NCI-H2107 treated with DMSO at 0.1 percent for 48 hours (cell line): ENCODE data around the gene INTS11.

Experiments used
- DNase-seq: peaks from one replicate; lab custom pipeline; 2025; ENCODE audit not compliant: unreplicated experiment; lab: John Stamatoyannopoulos, UW

INTS11 gene

DNA sequence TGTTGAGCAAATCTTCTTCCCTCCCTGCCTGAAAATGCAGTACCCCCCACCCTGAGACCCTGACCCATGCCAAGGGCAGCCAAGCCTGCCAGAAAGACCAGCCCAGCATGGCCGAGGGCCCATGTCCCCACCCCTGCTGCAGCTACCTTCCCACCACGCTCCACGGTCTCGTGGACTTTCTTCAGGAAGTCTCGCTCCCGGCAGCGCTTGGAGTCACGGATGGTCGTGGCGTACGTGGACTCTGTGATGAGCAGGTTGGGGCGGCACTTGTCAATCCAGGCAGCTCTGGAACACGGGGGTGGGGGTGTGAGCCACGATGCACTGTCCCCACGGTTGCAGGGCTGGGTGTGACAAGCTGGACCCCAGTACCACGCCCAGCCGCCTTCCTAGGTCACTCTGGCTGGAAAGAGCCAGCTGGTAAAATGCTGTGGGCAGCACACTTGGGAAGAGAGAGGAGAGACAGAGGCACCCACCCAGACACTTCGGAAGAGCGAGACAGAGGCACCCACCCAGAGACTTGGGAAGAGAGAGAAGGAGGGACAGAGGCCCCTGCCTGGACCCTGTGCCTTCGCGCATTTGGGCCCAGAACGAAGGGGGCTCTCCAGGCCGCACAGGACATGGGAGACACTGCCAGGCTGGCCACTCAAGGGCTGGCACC is 9.7 kb downstream of the INTS11 start:
- no peak for DNase-seq

GRCh38 chr1:1314237-1314586 is 10.2 kb downstream of the INTS11 start:
- DNase-seq = no peak

GRCh38 chr1:1313500-1314236 is 10.8 kb downstream of the INTS11 start:
- no peak for DNase-seq

DNA sequence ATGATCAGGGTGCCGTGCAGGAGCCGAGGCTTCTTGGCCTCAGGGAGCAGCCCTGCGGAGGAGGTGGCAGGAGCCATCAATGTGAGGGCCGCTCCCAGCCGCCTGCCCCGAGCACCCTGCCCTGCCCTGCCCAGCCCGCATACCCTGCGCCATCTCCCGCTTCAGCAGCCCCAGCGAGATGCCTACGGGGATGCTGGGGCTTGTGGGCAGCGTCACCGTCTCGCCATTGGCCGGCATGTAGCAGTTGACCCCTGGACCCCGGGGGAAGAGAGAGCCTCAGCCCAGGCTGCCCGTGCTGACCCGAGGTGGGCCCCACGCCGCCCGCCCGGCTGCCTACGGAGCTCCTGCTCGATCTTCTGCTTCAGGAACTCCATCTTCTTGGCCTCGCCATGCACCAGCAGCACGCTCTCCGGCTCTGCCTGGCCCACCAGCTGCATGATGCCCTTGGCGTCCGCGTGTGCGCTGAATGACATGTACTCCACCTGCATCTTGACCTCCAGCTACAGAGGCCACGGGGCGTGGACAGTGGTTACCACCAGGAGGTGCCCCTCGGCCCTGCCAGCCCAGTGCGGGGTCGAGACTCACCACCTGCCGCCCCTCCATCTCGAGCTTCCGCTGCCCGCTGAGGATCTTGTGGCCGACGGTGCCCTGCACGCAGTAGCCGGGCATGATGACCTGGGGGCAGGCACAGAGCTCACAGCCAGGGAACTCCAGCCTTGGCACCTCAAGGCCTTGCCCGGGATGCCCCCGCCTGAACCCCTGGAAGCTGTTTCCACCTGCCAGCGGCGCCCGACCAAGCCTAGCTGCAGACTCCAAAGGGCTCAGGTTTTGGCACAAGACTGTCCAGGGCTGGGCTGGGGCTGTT is 11.8 kb downstream of the INTS11 start:
- DNase-seq = no peak

DNA sequence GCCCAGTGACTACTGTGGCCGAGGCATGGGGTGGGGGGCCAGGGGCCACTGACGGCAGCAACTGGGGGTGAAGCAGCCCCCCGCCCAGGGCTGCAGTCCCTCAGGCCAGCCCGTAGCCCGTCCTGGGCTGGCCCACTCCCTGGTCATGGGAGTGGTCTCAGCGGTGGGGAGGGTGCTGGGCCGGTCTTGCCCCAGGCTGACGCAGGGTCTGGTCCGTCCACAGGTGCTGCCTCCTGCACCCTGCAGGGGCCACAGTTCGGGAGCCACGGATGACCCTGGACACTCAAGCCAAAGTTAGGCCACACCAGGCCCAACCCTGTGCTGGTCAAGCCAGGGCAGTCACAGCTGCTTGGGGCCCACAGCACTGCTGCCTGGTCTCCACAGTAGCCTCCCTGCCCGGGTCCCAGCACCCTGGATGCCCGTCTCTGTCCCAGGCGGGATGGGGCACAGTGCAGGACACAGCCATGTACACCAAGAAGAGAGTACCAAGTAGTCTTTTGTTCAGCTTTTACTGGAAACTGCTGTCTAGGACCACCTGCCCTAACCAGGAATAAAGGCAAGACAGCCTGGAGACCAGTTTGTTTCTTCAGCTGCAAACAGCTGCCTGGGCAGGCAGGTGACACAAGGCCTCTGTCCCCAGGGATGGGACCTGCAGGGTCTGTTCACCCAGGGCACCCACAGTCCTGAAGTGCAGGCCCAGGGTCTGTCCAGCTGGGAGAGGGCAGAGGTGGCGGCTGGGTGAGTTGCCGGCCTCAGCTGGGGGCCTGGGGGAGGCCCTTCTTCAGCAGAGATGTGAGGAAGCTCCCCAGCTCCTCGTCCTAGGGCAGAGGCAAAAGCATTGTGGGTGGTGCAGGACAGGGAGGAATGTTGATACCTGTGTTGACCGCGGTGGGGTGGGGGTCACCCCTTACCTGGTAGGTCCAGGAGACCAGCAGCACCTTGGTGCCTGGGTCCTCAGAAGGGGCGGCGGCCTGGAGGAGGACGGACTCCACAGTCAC is 13.1 kb downstream of the INTS11 start:
- DNase-seq = no peak

DNA sequence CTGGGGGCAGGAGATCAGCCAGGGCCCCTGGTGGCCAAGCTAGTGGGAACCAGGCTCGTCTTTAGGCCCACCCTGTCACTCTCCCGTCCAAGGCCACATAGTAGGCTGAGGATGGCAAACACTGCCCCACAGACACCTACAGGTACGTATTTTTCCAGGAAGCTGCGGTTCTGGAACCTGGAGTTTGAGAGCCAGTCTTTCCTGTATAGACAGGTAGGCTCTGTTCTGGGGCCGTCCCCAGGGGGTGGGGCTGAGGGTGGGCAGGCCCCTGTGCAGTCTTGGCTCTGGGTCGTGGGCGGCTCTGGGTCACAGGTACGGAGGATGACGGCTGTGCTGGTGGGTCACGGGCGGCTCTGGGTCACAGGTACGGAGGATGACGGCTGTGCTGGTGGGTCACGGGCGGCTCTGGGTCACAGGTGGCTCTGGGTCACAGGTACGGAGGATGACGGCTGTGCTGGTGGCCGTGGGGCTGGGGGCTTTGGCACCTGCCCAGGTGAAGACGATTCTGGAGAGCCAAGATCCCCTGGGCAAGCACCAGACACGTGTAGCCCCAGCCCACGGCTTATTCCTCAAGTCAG is 13.9 kb downstream of the INTS11 start:
- no peak for DNase-seq

- DNase-seq = no peak
Measured at GRCh38 chr1:1310109-1310385, 14.4 kb downstream of the INTS11 start.

DNA sequence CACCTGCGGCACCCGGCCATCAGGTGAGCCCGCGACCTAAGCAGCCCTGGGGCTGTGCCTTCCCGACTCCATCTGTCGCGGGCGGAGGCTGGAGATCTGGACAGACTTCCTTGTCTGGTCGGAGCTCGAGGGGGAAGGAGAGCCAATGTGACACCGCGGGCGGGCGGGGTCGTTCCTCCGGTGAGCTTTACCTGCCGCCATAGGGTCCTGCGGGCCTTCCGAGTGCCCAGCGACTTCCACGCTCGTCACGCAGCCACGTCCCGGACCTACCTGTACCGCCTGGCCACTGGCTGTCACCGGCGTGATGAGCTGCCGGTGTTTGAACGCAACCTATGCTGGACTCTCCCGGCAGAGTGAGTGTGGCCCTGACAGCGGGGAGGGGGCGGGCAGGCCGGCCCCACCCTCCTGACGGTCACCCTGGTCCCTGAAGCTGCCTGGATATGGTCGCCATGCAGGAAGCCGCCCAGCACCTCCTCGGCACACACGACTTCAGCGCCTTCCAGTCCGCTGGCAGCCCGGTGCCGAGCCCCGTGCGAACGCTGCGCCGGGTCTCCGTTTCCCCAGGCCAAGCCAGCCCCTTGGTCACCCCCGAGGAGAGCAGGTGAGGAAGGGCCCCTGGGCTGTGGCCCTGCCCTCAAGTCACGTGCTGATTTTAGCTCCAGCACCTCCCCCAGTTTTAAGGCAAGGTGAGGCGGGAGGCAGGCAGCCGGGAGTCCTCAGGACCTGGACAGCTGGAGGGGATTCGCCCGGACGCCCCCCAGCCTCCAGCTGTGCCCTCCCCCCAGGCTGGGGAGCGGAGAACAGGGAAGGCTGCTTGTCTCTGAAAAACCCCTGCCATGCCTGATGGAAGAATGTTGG is 15.0 kb downstream of the INTS11 start:
- DNase-seq = no peak

DNA sequence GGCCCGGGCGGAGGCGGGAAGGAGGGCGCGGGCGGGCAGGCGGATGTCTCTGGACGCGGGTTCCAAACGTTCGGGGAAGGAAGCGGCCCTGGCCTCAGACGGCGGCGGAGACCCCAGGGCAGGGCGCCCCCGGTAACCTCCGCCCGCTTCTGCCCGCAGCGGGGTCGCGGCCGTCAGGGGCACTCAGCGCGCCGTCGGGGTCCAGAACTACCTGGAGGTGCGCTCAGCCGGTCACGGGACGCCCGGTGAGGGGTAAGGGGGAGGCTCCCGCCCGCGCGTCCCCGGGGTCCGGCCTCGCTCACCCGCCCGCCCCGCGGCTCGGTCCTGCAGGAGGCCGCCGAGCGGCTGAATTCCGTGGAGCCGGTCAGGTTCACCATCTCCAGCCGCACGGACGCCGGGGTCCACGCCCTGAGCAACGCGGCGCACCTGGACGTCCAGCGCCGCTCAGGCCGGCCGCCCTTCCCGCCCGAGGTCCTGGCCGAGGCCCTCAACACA is 15.7 kb downstream of the INTS11 start:
- no peak for DNase-seq

DNA sequence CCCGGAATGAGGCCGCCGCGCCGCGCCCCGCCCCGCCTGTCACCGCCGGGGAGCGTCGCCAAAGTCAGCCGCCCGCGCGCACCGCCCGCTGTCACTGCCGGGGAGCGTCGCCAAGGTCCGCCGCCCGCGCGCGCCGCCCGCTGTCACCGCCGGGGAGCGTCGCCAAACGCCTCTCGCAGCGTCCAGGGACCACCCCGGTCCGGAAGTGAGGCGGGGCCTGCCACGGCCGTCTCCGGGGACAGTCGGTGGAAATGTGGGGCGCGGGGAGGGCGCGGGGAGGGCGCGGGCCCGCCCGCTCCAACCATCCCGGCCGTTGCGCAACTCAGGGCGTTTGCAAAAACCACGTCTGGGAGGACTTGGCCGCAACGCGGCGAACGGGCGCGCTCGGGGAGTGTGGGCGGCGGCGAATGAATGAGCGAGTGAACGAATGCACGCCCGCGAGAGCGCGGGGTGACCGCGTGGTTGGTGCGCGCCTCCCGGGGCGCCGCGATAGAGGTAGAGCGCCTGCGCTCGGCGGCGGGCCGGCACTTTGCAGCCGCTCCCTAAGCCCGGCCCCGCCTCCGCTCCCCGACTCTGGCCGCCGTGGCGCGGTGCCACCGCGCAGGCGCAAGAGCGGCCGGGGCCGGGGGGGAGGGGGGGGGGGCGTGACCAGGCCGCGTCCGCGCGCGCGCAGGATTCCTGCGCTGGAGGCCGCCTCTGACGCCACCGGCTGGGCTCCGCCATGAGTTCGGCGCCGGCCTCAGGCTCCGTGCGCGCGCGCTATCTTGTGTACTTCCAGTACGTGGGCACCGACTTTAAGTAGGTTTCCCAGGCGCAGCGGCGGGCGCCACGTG is 16.3 kb downstream of the INTS11 start, which contains the start of the genes ACAP3 and PUSL1:
TSS of gene ACAP3 (minus strand) at position 8 of the 833 bp plus-strand sequence. CDS start 115 bp downstream, outside the sequence.
TSS of gene PUSL1 (plus strand) at position 675 of the 833 bp plus-strand sequence. CDS start at position 722, 47 bp downstream.
- DNase-seq = peak; percentile 11

DNA sequence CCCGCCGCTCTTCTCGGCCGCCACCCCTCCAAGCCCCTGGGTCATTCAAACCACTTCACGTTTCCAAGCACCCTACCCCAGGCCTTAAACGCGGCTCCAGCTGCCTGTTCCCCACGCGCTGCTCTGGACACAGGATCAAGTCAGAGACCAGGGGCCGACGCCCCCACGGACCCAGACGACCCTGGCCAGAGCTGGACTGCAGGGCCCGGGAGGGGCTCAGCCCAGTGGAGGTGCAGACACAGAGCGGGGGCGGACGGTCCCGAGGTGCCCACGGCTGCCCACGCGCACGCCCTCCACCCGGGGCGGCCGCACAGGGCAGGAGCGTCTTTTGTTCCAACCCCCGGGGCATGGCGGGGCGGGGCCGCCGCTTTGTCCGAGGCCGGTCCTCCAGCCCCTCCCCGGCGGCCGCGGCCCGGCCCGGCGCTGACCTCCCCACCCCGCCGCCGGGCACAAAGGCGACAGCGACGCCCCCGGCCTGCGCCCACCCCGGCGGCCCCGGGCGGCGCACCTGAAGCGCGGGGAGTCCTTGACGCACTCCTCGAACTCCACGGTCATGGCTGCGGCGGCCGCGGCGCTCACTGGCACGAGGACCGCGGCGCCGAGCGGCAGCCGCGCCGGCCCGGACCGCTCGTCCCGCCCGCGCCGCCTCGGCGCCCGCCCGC is 17.1 kb downstream of the INTS11 start:
- DNase-seq = no peak

DNA sequence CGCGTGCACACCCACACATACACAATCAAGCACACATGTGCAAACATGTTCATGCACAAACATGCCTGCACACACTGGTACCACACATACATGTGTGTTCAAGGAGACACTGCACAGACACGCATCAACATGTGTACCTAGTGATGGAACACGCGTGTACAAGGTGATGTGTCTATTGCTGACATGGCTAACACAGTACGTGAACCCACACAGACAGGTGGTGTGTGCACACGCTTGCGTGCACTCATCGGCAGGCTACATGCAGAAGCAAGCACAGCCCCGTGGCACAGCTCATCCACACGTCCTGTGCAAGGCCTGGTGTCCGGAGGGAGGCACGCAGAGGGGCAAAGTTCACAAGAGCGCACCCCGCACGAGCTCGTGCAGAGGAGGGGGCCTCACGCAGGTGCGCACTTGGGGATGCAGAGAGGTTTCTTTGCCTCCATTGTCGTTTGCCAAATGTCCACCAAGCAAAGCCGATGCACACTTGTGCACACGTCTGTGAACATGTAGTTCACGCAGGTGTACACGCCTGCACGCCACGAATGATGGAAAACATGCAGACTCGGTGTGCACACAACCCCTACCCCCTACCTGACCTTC is 17.7 kb downstream of the INTS11 start:
- DNase-seq = no peak

DNA sequence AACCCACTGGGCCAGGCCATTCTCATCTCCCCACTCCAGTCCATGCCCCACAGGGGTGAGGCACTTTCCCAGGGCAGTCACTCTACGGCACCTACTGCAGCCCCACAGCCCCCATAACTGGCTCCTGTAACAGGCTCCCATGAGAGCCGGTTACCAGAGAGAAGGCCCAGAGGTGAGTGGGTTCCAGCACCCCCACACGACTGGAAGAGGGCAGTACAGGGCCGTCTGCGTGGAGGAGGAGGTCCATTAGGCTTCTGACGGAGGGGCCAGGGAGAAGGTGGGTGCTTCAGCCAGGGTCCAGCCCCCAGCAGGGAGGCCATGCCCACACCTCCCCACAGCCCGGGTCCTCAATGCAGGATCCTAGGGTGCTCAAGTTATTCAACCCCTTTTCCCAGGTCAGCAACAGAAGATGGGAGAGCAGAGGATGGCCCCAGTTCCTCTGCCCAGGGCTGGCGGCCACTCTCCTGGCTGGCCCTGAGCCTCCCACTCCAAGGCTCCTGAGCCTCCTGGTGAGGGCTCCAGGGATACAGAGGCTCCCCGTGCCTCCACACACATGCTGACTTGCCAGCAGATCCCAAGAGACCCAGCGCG is 18.3 kb downstream of the INTS11 start:
- no peak for DNase-seq

- DNase-seq = no peak
Measured at GRCh38 chr1:1305300-1306069, 19.0 kb downstream of the INTS11 start.

GRCh38 chr1:1304331-1305299 is 19.8 kb downstream of the INTS11 start:
- DNase-seq = peak; percentile 7
